Activated naive CD4-positive, alpha-beta T cell treated with Interleukin-2 at 50 U/mL for 16 hours (primary cell): ENCODE measurements around the gene CEBPB.
A peak's percentile ranks its signal among the peaks of the same experiment; 100 is the strongest.
"Not testable (repeated sequence)": the region's sequence is repeated elsewhere in the genome, so short reads cannot be mapped to it uniquely, and the experiment has no call there.

ENCODE experiments used
- DNase-seq: peaks from one replicate; pipeline ENCODE4 v3.0.0-alpha.2; 2020

The CEBPB gene

GRCh38 chr20:50170549-50171220 lies 19.9 kb upstream of the CEBPB start:
- DNase-seq, result no peak

GRCh38 chr20:50172347-50173013 lies 18.1 kb upstream of the CEBPB start:
- DNase-seq, result no peak

GRCh38 chr20:50174456-50174855 lies 16.2 kb upstream of the CEBPB start:
- DNase-seq, result no peak

- no peak for DNase-seq
These were observed 14.4 kb upstream of the CEBPB start for GRCh38 chr20:50175938-50176933.

GRCh38 chr20:50178672-50179071 lies 12.0 kb upstream of the CEBPB start:
- not testable (repeated sequence) for DNase-seq

GRCh38 chr20:50181344-50181743 lies 9.3 kb upstream of the CEBPB start:
- DNase-seq, result no peak

- DNase-seq, result no peak
These were observed 8.3 kb upstream of the CEBPB start for GRCh38 chr20:50182346-50182745.

- no peak for DNase-seq
These were observed 5.2 kb upstream of the CEBPB start for GRCh38 chr20:50185426-50185825.

GRCh38 chr20:50186151-50186885 lies 4.3 kb upstream of the CEBPB start:
- peak; percentile 90 for DNase-seq

GRCh38 chr20:50186987-50187402 lies 3.6 kb upstream of the CEBPB start:
- DNase-seq, result no peak

GRCh38 chr20:50187403-50188051 lies 3.1 kb upstream of the CEBPB start:
- DNase-seq, result no peak

GRCh38 chr20:50188287-50188688 lies 2.3 kb upstream of the CEBPB start:
- no peak for DNase-seq

- DNase-seq, result no peak
These were observed 1.6 kb upstream of the CEBPB start for GRCh38 chr20:50188879-50189680.

GRCh38 chr20:50189681-50190250 lies 864 bp upstream of the CEBPB start:
- DNase-seq, result peak; percentile 37

GRCh38 chr20:50191065-50191543 lies 474 bp downstream of the CEBPB start:
- peak; percentile 64 for DNase-seq

GRCh38 chr20:50191544-50192363 lies 1.1 kb downstream of the CEBPB start:
- no peak for DNase-seq

GRCh38 chr20:50192364-50193198 lies 2.0 kb downstream of the CEBPB start:
- DNase-seq, result peak; percentile 87

GRCh38 chr20:50193199-50193835 lies 2.7 kb downstream of the CEBPB start:
- no peak for DNase-seq
